ENCODE data around the gene LDLRAD3. TPM values are rescaled to one million over a fixed set of nuclear protein-coding genes. Genes with fewer than 3 reads are reported as not detected.

LDLRAD3 gene
- total RNA-seq, 4 donors from 2014 or later: 19.4 to 49.5 (median 31.0) TPM

GRCh38 chr11:36266767-36267166 is 322.9 kb downstream of the LDLRAD3 start:
- H3K4me1 ChIP-seq: no peaks in the 10 kb centered on the region
- WGBS, 2 donors: 59 to 62% methylated on average over 5 of the region's 5 CpGs
- peaks cover 0 to 27% (median 0%) of the 10 kb centered on the region in 3 donors for H3K36me3 ChIP-seq
- no peaks in the 10 kb centered on the region for H3K27me3 ChIP-seq
- H3K9me3 ChIP-seq: no peaks in the 10 kb centered on the region
- TF ChIP-seq EP300 (IDR thresholded peaks at IDR 0.05): no peak
- TF ChIP-seq CTCF (IDR thresholded peaks at IDR 0.05): no peak
- no peak for TF ChIP-seq POLR2A (IDR thresholded peaks at IDR 0.05)
- no peak for DNase-seq (ENCODE audit: low spot score in 2 of 2)
- H3K4me3 ChIP-seq: no peak overlapping the region
- no peak overlapping the region for H3K27ac ChIP-seq

GRCh38 chr11:36268337-36268985 is 324.6 kb downstream of the LDLRAD3 start:
- Histone ChIP-seq H3K36me3 (peaks cover 4 to 43% (median 8%) of the 10 kb centered on the region in 3 donors), H3K4me1 (no peaks in the 10 kb centered on the region), H3K27me3 (no peaks in the 10 kb centered on the region), H3K9me3 (peaks cover 0 to 14% (median 0%) of the 10 kb centered on the region in 4 donors), H3K27ac (no peak overlapping the region), H3K4me3 (no peak overlapping the region)
- DNase-seq (ENCODE audit: low spot score in 2 of 2): no peak
- WGBS, 2 donors: 80 to 82% methylated on average over 8 of the region's 8 CpGs
- TF ChIP-seq EP300 (IDR thresholded peaks at IDR 0.05): no peak
- TF ChIP-seq CTCF (IDR thresholded peaks at IDR 0.05): no peak

GRCh38 chr11:36270701-36271100 is 326.8 kb downstream of the LDLRAD3 start:
- 83 to 87% methylated on average over 9 of the region's 9 CpGs for WGBS, 2 donors
- H3K4me3 ChIP-seq: no peak overlapping the region
- DNase-seq (ENCODE audit: low spot score in 2 of 2): no peak
- no peak for TF ChIP-seq CTCF (IDR thresholded peaks at IDR 0.05)
- TF ChIP-seq POLR2A (IDR thresholded peaks at IDR 0.05): no peak
- no peak for TF ChIP-seq EP300 (IDR thresholded peaks at IDR 0.05)
- H3K4me1 ChIP-seq: no peaks in the 10 kb centered on the region
- H3K27ac ChIP-seq: no peak overlapping the region
- H3K27me3 ChIP-seq: no peaks in the 10 kb centered on the region
- peaks cover 0 to 17% (median 0%) of the 10 kb centered on the region in 4 donors for H3K9me3 ChIP-seq
- H3K36me3 ChIP-seq: peaks cover 4 to 66% (median 14%) of the 10 kb centered on the region in 3 donors

- peaks cover 4 to 77% (median 14%) of the 10 kb centered on the region in 3 donors for H3K36me3 ChIP-seq
- WGBS, 2 donors: 86% methylated on average over 5 of the region's 5 CpGs
- H3K9me3 ChIP-seq: peaks cover 0 to 17% (median 0%) of the 10 kb centered on the region in 4 donors
- H3K27me3 ChIP-seq: no peaks in the 10 kb centered on the region
- no peak overlapping the region for H3K27ac ChIP-seq
- H3K4me1 ChIP-seq: no peaks in the 10 kb centered on the region
- H3K4me3 ChIP-seq: no peak overlapping the region
- TF ChIP-seq CTCF (IDR thresholded peaks at IDR 0.05) (no peak), POLR2A (IDR thresholded peaks at IDR 0.05) (no peak), EP300 (IDR thresholded peaks at IDR 0.05) (no peak)
- DNase-seq (ENCODE audit: low spot score in 2 of 2): no peak
These were observed 328.0 kb downstream of the LDLRAD3 start for GRCh38 chr11:36271794-36272407.

- no peak for TF ChIP-seq POLR2A (IDR thresholded peaks at IDR 0.05)
- TF ChIP-seq EP300 (IDR thresholded peaks at IDR 0.05): no peak
- no peak for TF ChIP-seq CTCF (IDR thresholded peaks at IDR 0.05)
- H3K36me3 ChIP-seq: peaks cover 4 to 85% (median 14%) of the 10 kb centered on the region in 3 donors
- no peak overlapping the region for H3K27ac ChIP-seq
- H3K9me3 ChIP-seq: peaks cover 0 to 17% (median 0%) of the 10 kb centered on the region in 4 donors
- no peaks in the 10 kb centered on the region for H3K27me3 ChIP-seq
- no peak overlapping the region for H3K4me3 ChIP-seq
- no peaks in the 10 kb centered on the region for H3K4me1 ChIP-seq
- 63 to 87% methylated on average over 3 of the region's 3 CpGs for WGBS, 2 donors
- no peak for DNase-seq (ENCODE audit: low spot score in 2 of 2)
These were observed 329.2 kb downstream of the LDLRAD3 start for GRCh38 chr11:36273110-36273509.
